HG03442 (cell line): ENCODE data around the gene KRT222.
A peak's percentile ranks its signal among the peaks of the same experiment; 100 is the strongest.

ENCODE experiments used
- ATAC-seq: cut with Tn5 transposase; IDR thresholded peaks from one replicate; pipeline ENCODE4 v1.9.1; 2021; ENCODE audit warnings: mild to moderate bottlenecking, moderate library complexity; ENCODE audit not compliant: unreplicated experiment

Gene KRT222

DNA sequence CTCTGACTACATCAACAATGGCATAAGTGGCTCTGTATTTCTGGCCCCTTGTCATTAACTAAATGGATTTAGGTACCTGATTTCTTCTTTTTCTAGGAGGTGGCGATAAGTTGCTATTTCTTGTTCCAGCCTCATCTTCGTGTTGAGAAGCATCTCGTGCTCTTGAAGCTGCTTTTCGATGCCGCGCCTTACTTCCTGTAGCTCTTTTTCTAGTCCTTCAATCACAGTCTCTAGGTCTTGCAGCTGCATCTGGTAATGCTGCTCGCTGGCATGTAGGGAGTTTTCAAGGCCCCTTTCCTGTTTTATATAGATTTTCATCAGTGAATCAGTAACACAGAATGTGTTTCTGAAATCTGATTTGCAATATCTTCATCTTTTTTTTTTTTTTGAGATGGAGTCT, 5.1 kb downstream of the KRT222 start:
- ATAC-seq, result no peak

GRCh38 chr17:40658396-40658795, 6.6 kb downstream of the KRT222 start:
- no peak for ATAC-seq

- ATAC-seq, result no peak
These were observed 13.0 kb downstream of the KRT222 start for GRCh38 chr17:40651939-40652338.

DNA sequence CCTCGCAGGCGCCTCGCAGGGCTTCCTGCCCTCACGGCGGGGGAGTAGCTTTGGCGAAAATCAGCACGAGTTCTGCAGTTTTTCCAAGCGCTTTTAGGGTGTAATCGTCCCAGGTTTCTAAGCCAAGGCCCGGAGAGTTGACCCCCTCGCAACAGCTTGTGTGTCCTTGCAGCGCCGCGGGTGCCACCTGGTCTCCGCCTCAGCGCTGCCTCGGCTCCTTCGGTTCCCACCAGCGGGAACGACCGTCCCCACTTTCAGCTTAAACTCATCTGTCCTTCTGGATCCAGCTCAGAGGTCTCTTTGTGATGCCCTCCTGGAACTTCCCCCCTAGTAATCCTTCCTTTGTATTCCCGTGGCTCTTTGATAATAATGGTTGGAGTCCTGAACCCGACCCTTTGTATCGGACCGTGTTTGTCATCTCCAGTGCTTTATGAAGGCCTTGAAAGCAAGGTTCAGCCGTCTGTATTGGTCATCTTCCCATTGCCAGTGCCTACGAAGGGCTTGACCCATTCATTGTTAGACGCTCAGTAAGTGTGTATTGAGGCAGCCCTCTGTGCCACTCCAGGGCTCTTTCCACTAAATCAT, 16.5 kb downstream of the KRT222 start:
- ATAC-seq, result peak; percentile 15

- peak; percentile 55 for ATAC-seq
These were observed 17.2 kb downstream of the KRT222 start, which contains the start of gene SMARCE1 for GRCh38 chr17:40647624-40648383. Gene SMARCE1 (minus strand): TSS chr17:40647818. CDS start chr17:40645802, 2,016 bp downstream.

DNA sequence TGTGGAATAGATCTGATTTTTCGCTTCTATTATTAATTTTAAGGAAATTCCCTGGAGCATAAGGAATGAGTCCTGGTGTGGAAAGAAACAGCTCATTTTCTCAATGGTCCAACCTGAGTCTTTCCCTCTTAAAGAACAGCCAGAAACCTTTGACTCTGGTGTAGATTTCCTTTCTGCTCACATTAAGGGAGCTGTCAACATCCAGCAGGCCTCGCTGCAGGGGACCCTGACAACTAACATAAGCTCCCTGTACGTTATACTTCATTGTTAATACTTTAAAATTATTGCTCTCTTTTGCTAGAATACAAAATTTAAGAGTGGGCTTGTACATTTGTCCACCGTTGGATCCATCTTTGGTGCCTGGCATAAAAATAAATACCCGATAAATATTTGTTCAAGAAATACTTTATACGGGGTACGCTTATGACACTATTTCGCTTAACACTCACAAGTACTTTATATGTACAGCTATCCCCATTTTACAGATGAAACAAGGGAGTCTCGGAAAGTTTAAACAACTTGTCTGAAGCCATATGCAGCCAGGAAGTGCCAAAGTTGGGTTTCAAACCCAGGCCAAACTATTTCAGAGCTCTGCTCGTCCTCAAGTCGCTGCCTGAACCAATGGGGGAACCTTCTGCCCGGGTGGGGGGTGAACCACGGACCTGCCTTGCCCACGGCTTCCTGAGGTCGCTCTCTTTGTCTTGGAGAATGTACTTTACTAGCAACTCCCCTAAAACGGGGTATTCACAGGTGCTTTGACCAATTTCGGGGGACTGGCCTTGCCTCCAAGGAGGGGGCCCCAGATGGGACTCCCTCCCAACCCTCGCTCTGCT, 18.0 kb downstream of the KRT222 start:
- peak; percentile 22 for ATAC-seq

DNA sequence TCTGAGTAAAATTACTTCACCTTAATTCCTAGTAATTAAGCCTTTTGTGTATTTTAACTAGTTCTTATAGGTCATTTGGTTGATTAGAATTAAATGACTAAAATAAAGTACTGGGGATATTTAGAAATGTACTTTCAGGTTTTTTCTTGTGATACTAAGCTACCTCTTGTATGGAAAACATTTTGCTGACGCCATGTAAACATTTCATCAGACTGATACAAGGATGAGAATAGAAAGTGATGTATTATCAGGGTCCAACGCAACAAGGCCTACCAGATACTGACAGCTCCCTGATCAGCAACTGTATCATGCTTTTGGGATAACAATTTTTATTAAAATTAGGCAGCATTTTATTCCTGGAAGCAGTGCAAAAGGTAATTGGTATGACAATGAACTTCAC, 19.0 kb downstream of the KRT222 start:
- ATAC-seq, result no peak

- no peak for ATAC-seq
These were observed 19.7 kb downstream of the KRT222 start for GRCh38 chr17:40645291-40645690.

GRCh38 chr17:40637931-40638330, 27.0 kb downstream of the KRT222 start:
- ATAC-seq, result no peak

- ATAC-seq, result no peak
These were observed 31.1 kb downstream of the KRT222 start for GRCh38 chr17:40633871-40634270.

- ATAC-seq, result no peak
These were observed 32.8 kb downstream of the KRT222 start for GRCh38 chr17:40632216-40632615.

DNA sequence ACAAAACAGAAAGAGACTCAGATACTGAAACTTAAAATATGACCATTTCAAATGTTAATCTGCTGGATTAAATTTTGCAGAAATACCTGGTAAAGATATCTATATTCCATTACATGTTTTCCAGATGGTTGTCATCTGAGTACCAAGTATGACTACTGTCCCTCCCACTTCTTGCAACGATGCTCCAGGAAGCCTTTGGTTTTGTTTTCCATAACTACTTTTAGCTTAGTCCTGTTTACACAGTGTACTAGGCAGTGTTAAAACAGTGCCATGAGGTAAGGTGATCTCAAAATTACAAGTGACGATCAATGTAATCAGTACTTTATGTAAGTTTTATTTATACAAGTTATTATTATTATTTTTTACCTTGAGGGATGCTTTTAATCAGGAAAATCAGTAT, 35.1 kb downstream of the KRT222 start:
- no peak for ATAC-seq

DNA sequence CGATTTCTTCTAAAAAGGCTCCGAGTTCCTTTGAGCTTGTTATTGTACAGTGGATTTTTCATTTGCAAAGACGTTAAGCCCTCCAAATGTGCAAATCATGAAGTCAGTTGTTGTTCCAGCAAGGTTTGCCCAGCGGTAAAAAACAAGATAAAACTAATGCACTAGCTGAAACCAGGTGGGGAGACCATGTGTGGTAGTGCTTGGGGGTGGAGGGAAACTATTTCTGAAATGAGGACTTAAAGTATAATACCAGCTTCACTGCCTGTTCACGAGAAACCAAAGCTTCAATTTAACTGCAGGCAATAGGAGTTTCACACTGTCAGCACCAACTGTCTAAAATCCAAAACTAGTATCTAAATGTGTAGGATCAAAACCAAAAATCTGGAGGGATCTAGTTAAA, 39.7 kb downstream of the KRT222 start:
- ATAC-seq, result no peak

- no peak for ATAC-seq
These were observed 41.4 kb downstream of the KRT222 start for GRCh38 chr17:40623419-40624210.

GRCh38 chr17:40622509-40622928, 42.5 kb downstream of the KRT222 start:
- no peak for ATAC-seq

GRCh38 chr17:40621578-40621977, 43.4 kb downstream of the KRT222 start:
- ATAC-seq, result no peak

GRCh38 chr17:40621019-40621418, 44.0 kb downstream of the KRT222 start:
- ATAC-seq, result no peak

DNA sequence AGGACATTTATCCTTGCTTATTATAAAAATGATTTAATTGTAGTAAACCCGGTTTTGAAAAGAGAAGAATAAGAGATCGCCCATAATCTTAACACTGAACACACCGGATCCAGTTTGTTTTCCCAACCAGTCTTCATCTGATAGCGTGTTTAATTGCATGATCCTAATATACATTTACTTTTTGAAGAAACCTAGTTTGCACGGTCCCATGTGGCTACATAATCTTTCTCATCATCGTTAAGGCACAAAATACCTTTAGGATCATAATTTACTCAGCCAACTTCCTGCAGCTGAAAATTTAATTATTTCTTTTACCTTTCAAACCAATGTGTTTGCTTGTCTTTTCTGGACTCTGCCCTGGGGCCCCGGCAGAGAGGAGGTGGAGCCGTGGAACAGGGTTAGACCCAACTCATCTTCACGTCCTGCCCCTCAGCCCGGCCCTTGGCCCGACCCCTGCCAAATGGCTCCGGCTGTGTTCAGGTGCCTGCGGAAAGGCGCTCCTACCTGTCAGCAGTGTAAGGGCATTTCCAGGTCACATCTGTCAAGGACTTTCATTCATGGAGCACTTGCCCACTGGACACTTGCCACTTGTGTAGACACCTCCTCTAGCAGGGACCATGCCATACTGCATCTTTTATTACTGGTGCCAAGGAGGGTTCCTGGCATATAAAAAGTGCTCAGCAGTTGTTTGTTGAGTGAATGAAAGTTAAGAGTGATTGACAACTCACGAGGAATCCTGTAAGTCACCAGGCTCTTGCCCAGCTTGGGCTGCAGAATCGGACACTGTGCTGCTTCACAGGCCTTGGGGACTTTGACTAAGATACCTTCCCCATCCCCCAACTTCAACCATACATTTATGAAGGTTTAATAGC, 46.0 kb downstream of the KRT222 start:
- ATAC-seq, result no peak

GRCh38 chr17:40617678-40618240, 47.2 kb downstream of the KRT222 start:
- ATAC-seq, result no peak

GRCh38 chr17:40616592-40616991, 48.4 kb downstream of the KRT222 start:
- ATAC-seq, result no peak
